ENCODE measurements around the gene SERPINI1.
"Not testable (repeated sequence)": the region's sequence is repeated elsewhere in the genome, so short reads cannot be mapped to it uniquely, and the experiment has no call there.

Gene SERPINI1

DNA sequence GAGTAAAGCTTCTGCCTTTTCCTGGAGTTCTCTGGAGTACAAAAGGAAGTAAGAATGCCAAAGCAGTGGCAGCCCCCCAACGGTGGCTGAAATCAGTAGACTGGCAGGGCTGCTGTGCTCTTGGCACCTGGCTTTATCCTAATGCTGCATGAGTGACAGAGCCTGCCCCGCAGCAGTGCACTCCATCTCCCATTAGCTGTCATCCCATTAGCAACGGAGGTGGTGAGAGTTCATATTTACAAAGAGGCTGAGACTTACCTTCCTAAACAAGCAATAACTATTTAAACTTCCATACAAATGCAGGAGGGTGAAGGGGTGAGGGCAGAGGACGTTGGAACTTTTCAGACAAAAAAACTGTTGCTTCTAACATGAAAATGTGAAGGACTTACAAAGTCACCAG is 51.9 kb downstream of the SERPINI1 start:
- Mint-ChIP-seq H3K27me3 (no peaks in the 10 kb centered on the region), H3K27ac (no peak overlapping the region), H3K36me3 (no peaks in the 10 kb centered on the region), H3K9me3 (no peaks in the 10 kb centered on the region), H3K4me3 (no peak overlapping the region), H3K4me1 (no peaks in the 10 kb centered on the region)
- no peak for DNase-seq
- CTCF ChIA-PET: no interaction called here

DNA sequence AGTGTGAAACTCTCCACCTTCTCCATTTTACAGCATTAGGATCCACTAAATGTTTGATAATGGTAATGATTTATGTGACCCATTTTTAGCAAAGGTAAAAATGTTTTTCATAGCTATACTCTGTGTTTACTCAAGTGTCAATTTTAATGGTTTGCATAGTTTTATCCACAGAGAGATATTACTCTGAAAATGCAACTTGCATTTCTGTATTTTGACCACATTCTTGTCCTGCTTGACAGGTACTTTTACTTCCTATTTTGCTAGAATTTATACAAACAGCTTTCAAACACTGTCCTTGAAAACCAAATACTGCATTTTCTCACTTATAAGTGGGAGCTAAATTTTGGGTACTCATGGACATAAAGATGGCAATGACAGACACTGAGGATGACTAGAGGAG is 62.9 kb downstream of the SERPINI1 start:
- no peak overlapping the region for H3K27ac Mint-ChIP-seq
- no peak overlapping the region for H3K4me3 Mint-ChIP-seq
- H3K36me3 Mint-ChIP-seq: no peaks in the 10 kb centered on the region
- no peak for DNase-seq
- H3K27me3 Mint-ChIP-seq: no peaks in the 10 kb centered on the region
- CTCF ChIA-PET: no interaction called here
- no peaks in the 10 kb centered on the region for H3K9me3 Mint-ChIP-seq
- H3K4me1 Mint-ChIP-seq: no peaks in the 10 kb centered on the region

DNA sequence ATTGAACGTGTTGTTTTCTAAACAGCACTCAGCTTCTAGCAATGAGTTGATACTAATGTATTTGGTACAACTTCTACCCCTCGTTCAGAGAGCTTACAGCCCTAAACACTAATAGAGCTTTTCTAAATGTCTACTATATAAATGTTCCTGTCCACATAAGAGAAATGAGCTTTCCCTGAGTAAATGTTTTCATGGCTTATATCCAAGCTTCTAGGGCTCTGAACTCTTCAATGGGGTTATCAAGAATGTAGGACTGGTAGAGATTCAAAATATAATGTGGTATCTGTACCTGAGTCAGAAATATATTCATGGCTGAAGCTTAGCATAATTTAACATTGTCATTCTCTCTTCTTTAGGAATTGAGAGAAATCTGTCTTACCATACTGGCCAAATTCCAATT is 73.4 kb downstream of the SERPINI1 start:
- no peaks in the 10 kb centered on the region for H3K36me3 Mint-ChIP-seq
- no peaks in the 10 kb centered on the region for H3K4me1 Mint-ChIP-seq
- CTCF ChIA-PET: no interaction called here
- H3K27me3 Mint-ChIP-seq: no peaks in the 10 kb centered on the region
- no peak overlapping the region for H3K4me3 Mint-ChIP-seq
- no peak overlapping the region for H3K27ac Mint-ChIP-seq
- no peak for DNase-seq
- H3K9me3 Mint-ChIP-seq: no peaks in the 10 kb centered on the region

DNA sequence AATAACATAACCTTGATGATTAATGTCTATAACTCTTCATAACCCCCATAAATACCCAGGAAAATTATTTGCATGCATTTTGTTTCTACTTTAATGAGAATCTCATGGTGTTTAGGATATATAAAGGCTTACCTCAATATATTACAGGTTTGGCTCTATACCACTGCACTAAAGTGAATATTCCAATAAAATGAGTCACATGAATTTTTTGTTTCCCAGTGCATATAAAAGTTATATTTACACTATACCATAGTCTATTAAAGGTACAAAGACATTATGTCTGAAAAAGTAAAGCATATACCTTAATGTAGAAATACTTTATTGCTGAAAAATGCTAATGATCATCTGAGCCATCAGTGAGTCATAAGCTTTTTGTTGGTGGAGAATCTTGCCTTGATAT is 74.7 kb downstream of the SERPINI1 start:
- Mint-ChIP-seq H3K27ac (no peak overlapping the region), H3K4me3 (no peak overlapping the region), H3K4me1 (no peaks in the 10 kb centered on the region), H3K27me3 (no peaks in the 10 kb centered on the region), H3K9me3 (no peaks in the 10 kb centered on the region), H3K36me3 (no peaks in the 10 kb centered on the region)
- no peak for DNase-seq
- CTCF ChIA-PET: no interaction called here

DNA sequence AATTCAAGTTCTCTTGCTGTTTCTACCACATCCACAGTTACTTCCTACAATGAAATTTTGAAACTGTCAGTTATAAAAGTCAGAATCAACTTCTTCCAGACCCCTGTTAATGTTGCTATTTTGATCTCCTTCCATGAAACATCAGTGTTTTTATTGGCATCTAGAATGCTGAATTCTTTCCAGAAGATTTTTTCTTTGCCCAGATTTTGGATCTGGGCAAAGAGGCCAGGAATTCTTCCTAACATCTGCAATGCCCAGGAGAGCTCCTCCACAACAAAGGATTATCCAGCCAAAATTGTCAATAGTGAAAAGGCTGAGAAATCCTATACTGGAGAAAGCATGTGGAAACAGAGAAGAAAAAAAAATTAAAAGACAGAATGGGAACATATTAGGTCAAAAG is 75.5 kb downstream of the SERPINI1 start:
- Mint-ChIP-seq H3K9me3 (no peaks in the 10 kb centered on the region), H3K27me3 (no peaks in the 10 kb centered on the region), H3K27ac (no peak overlapping the region), H3K4me1 (no peaks in the 10 kb centered on the region), H3K36me3 (no peaks in the 10 kb centered on the region), H3K4me3 (no peak overlapping the region)
- CTCF ChIA-PET: no interaction called here
- DNase-seq: no peak

DNA sequence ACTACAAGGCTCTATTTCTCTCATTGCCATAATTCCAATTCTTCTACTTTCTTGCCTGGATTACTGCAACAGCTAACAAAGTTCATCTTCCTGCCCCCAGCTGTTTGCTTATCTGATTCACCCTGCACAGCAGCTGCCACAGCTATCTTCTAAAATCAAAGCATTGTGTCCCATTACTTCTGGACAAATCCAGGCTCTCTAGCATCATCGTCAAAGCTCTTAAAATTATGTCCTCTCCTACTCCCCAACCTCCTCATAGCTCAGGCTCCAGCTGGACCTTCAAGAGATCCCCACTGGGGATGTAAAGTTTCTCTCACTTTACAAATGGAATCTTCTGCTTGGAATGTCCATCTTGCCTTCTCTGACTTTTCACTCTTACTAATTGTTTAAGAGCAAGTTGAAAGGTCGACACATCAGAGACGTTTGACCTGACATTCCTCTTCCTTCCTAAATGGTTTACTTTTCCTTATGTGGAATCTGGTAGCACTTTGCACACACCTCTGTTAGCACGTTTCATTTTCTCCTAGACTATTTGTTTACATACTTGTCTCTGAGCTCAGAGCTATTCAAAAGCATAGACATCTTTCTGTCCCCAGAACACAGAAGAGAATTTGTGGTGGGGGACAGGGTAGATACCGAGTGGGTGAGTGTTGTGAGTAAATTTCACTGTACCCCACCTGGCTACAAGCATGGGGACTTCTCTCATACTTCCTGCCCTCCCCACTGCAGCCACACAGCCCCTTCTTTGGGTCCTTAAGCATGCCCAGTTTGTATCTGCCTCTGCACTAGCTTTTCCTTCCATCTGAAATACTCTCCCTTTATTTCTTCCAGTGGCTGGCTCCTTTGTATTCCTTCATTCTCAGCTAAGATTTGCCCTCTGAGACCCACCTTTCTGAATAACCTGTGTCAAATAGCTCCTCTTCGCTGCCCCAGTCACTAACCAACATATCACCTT is 77.9 kb downstream of the SERPINI1 start:
- no peak for DNase-seq

DNA sequence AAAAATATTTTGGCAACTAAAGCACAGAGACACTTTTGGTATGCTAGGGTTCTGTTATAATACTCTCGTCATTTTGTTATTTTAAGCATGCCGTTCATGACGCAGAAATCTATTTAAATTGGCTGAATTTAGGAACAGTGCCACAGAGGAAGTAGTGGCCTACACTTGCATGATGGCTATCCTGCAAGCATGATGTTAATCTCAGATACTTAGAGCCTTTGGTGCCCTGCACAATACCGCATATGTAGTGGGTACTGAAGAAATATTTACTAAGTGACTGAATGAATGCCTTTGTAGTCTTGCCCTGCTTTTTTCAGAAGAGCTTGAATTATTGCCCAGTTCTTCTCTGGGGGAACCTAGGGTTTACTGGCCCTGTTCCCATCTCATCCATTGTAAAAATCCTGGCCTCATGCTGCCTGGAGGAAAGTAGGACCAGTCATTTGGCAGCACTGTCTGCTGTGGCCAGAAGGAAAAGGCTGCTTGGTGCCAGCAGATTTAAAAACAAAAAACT is 79.0 kb downstream of the SERPINI1 start:
- Mint-ChIP-seq H3K27me3 (no peaks in the 10 kb centered on the region), H3K9me3 (no peaks in the 10 kb centered on the region), H3K27ac (no peak overlapping the region), H3K4me3 (no peak overlapping the region), H3K4me1 (no peaks in the 10 kb centered on the region), H3K36me3 (no peaks in the 10 kb centered on the region)
- CTCF ChIA-PET: interaction anchor here (1.3 kb wide), 1 partner anchor 67 kb away, joined by 4 read pairs; no protein-coding TSS in a partner anchor
- DNase-seq: no peak

More for the DNA sequence above, 77.9 kb downstream of the SERPINI1 start:
- Mint-ChIP-seq H3K36me3 (no peaks in the 10 kb centered on the region), H3K4me1 (no peaks in the 10 kb centered on the region), H3K9me3 (no peaks in the 10 kb centered on the region), H3K4me3 (no peak overlapping the region), H3K27me3 (no peaks in the 10 kb centered on the region), H3K27ac (no peak overlapping the region)
- CTCF ChIA-PET: interaction anchor here (1.3 kb wide), 1 partner anchor 68 kb away, joined by 4 read pairs; no protein-coding TSS in a partner anchor

DNA sequence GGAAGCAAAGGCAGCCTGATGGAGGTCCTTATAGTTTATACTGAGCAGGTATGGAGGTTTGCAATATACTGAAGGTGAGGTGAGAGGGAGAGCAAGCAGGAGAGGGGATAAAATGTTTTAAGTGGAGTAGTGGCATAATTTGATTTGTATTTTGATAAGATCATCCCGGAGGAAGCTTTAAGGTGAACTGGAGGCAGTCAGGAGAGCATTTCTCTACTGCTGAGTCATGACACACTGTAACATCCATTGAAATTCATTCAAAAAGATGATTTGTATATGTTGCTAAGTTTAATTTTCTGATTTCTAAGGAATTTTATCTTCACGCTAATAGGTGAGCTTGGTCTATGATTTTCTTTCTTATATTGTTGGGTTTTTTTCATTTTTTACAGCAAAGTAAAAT is 81.4 kb downstream of the SERPINI1 start:
- H3K4me3 Mint-ChIP-seq: no peak overlapping the region
- CTCF ChIA-PET: no interaction called here
- no peak overlapping the region for H3K27ac Mint-ChIP-seq
- H3K27me3 Mint-ChIP-seq: no peaks in the 10 kb centered on the region
- no peaks in the 10 kb centered on the region for H3K9me3 Mint-ChIP-seq
- DNase-seq: no peak
- H3K4me1 Mint-ChIP-seq: no peaks in the 10 kb centered on the region
- H3K36me3 Mint-ChIP-seq: no peaks in the 10 kb centered on the region

DNA sequence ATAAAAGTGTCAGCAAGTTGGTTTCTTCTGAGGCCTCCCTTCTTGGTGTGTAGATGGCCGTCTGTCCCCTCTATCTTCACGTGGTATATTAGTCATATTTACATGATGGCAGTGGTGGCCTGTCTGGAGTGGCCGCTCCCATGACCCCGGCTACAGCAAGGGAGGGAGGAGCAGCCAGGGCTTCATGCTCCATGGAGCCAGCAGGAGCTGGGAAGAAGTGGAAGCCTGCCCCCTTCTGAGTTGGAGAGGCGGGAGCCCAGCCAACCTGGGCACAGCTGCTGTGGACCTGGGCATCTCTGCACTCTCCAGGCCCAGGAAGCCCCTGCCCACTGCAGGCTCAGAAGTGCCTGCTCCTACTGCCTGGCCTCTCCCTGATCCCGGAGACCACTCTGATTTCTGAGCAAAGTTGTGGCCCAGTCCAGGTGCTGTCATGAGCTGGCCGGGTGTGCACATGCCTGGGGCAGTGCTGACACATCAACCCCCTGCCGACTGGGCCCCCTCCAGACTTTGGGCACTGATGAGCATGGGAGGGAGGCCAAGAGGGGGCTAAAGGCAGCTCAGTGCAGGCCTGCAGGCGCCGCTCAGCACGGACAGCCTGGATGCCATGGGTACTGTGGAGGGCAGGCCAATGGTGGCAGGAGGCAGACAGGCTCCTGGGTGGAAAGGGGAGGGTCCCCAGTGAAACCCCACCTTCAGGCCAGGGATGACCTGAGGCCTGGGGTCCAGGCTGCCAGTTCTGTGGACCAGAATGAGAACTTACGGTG is 84.8 kb downstream of the SERPINI1 start:
- Mint-ChIP-seq H3K9me3 (no peaks in the 10 kb centered on the region), H3K27me3 (no peaks in the 10 kb centered on the region), H3K4me3 (no peak overlapping the region), H3K27ac (no peak overlapping the region), H3K36me3 (no peaks in the 10 kb centered on the region), H3K4me1 (no peaks in the 10 kb centered on the region)
- no peak for DNase-seq
- CTCF ChIA-PET: no interaction called here

DNA sequence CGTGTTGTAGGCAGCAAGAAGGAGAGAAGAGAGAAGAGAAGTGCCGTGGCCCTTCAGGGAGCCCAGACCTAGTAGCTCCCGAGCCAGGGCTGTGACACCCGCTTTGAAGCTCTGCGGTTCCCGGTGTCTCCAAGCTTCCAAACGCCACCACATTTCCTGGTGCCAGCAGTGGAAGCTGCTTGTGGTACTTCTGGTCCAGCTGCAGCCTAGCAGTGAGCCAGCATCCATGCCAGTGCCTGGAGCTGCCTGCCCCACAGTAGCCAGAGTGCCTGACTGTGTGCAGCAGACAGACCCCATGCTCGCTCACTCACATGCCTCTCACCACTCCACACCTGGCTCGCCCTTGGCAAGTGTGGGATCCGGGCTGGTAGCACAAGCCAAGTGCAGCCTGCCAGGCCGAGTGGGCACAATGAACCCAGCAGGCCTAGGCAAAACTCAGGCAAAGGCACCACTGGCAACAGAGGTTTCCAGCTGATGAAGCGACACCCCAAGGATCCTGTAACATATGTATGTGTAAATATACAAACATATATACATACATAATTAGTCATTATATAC is 85.8 kb downstream of the SERPINI1 start:
- Mint-ChIP-seq H3K4me1 (no peaks in the 10 kb centered on the region), H3K4me3 (no peak overlapping the region), H3K27me3 (no peaks in the 10 kb centered on the region), H3K36me3 (no peaks in the 10 kb centered on the region), H3K9me3 (no peaks in the 10 kb centered on the region), H3K27ac (no peak overlapping the region)
- DNase-seq: no peak
- CTCF ChIA-PET: no interaction called here

DNA sequence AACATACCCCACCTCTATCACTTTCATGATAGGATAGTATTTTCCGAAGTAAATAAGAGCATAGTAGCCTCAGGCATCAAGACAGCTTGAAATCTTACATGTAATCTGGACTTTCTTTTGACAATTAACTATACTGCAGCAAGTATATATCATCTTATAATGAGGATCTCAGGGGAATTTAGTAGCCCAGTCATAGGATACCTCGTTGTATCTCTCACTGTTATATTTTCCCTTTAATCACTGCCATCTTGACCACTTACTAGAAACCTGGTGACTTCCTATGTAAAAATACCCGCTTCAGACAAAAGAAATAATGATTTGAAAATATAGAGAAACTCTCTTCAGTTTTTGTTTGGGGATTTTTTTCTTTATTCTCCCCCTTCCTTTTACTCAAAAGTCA is 88.2 kb downstream of the SERPINI1 start:
- H3K4me3 Mint-ChIP-seq: no peak overlapping the region
- no peaks in the 10 kb centered on the region for H3K36me3 Mint-ChIP-seq
- CTCF ChIA-PET: no interaction called here
- no peak overlapping the region for H3K27ac Mint-ChIP-seq
- DNase-seq: no peak
- H3K4me1 Mint-ChIP-seq: no peaks in the 10 kb centered on the region
- H3K27me3 Mint-ChIP-seq: no peaks in the 10 kb centered on the region
- no peaks in the 10 kb centered on the region for H3K9me3 Mint-ChIP-seq

DNA sequence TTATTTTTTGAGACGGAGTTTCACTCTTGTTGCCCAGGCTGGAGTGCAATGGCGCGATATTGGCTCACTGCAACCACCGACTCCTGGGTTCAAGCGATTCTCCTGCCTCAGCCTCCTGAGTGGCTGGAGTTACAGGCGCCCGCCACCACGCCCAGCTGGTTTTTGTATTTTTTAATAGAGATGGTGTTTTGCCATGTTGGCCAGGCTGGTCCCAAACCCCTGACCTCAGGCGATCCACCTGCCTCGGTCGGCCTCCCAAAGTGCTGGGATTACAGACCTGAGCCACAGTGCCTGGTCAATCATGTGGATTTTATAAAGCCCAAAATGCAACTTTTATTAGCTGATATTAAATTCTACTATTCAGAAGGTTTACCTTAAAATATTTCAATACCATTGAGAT is 92.1 kb downstream of the SERPINI1 start:
- H3K4me3 Mint-ChIP-seq, H3K9me3 Mint-ChIP-seq, DNase-seq, CTCF ChIA-PET, H3K36me3 Mint-ChIP-seq, H3K4me1 Mint-ChIP-seq, H3K27ac Mint-ChIP-seq, H3K27me3 Mint-ChIP-seq: not testable (repeated sequence)

DNA sequence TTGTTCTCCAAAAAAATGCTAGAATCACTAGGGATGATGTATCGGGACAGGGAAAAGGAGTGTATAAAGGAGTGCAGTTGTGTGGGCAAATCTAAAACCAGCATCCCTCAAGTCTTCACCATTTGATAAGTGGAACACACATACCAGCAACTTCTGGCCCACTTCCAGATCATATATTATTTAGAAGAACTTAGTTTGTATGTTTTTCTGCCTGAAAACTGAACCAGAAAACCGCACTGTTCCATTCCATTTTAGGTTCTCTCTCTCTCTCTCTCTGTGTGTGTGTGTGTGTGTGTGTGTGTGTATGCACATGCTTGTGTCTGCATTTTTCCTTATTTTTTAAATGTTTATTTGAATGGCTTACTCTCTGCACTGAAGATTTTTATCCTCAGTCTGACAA is 93.5 kb downstream of the SERPINI1 start:
- Mint-ChIP-seq H3K36me3 (no peaks in the 10 kb centered on the region), H3K9me3 (no peaks in the 10 kb centered on the region), H3K4me1 (no peaks in the 10 kb centered on the region), H3K27me3 (no peaks in the 10 kb centered on the region), H3K27ac (no peak overlapping the region), H3K4me3 (no peak overlapping the region)
- no peak for DNase-seq
- CTCF ChIA-PET: no interaction called here

DNA sequence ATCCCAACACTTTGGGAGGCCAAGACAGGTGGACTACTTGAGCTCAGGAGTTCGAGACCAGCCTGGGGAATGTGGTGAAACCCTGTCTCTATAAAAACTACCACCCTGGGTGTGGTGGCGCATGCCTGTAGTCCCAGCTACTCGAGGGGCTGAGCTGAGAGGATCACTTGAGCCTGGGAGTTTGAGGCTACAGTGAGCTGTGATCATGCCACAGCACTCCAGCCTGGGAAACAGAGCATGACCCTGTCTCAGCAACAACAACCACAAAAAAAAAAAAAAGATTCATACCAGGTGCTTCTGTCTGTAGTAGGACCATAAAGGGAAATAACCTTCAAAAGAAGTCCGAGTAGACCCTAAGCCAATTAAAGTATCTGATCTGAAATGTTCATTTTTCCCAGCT is 94.5 kb downstream of the SERPINI1 start:
- DNase-seq: no peak
- H3K4me1 Mint-ChIP-seq: no peaks in the 10 kb centered on the region
- no peak overlapping the region for H3K4me3 Mint-ChIP-seq
- no peaks in the 10 kb centered on the region for H3K9me3 Mint-ChIP-seq
- H3K27ac Mint-ChIP-seq: no peak overlapping the region
- no peaks in the 10 kb centered on the region for H3K36me3 Mint-ChIP-seq
- H3K27me3 Mint-ChIP-seq: no peaks in the 10 kb centered on the region
- CTCF ChIA-PET: no interaction called here

Data from activated naive CD4-positive, alpha-beta T cell treated with anti-CD3 and anti-CD28 coated beads, Interleukin-2, amount 10 ng/mL, durations not matched to agents 7 days and 5 days (primary cell).